Measurements from ENCODE around the gene RAD51AP2.
"Not testable (repeated sequence)": the region's sequence is repeated elsewhere in the genome, so short reads cannot be mapped to it uniquely, and the experiment has no call there.

Gene RAD51AP2

DNA sequence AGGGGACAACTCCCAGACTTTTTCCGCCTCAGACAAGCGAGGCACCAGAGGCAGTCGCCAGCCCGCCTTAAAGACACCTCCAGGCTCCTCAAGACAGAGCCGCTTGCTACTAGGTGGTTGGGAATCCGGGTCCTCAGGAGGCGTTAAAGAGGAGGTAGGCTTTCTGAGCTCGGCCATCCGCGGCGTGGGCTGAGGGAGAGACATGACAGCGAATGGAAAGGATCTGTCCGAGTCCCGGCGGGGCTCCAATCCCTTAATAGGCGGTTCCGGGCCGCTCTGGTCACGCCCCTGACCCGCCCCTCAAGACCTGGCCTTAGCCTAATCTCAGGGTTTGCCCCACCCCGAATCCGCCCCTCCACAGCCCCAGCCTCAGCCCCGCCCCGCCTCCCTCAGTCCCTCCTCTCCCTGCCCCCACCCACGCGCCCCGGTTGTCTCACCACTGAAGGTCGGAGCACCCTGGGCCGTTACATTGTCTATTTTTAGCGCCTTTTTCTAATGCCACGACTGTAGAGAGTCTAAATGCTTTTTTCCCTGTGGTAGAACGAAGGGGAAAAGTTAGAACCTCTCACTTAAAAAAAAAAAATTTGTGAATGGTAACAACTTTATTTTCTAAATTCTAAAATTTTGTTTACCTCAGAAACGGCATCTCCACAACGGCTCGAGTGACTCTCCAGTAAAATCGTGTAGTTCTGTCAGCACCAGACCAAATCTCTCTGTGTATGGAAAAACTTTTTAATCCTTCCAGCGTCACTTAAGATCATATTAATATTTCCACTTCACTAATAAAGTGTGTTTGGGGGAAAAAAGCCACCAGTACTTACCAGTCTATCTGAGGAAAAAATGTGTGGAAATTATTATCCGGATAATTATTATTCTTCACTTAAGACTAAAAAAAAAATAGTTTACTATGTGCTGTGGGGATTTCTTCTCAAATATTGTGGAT lies at the start of gene RAD51AP2:
Gene RAD51AP2, minus strand, starts transcription at position 229 of the 943 bp plus-strand sequence. Its CDS starts 25 bp downstream, at position 204.
- DNase-seq, result peak; percentile 52

GRCh38 chr2:17565726-17566125 lies 47.5 kb upstream of the RAD51AP2 start:
- DNase-seq, result not testable (repeated sequence)

- DNase-seq, result no peak
Measured at GRCh38 chr2:17558878-17559277, 40.6 kb upstream of the RAD51AP2 start.

DNA sequence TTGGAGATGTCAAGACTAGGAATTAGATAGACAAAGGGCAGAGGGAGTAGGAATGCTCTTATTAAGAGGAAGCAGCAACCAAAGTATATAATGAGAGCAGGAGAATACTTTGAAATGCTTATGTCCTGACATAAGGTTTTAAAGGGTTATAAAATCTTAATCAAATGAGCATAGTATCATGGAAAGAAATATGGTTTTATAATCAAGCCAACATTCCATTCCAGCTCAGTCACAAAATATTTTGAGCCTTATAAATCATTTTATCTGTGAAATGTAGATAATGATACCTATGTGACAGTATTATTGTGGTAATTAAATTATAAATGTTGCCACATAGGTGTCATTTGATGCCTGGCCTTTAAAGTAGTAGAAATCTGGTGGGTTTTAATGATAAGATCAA lies 39.8 kb upstream of the RAD51AP2 start:
- DNase-seq, result no peak

GRCh38 chr2:17557596-17557995 lies 39.4 kb upstream of the RAD51AP2 start:
- no peak for DNase-seq

DNA sequence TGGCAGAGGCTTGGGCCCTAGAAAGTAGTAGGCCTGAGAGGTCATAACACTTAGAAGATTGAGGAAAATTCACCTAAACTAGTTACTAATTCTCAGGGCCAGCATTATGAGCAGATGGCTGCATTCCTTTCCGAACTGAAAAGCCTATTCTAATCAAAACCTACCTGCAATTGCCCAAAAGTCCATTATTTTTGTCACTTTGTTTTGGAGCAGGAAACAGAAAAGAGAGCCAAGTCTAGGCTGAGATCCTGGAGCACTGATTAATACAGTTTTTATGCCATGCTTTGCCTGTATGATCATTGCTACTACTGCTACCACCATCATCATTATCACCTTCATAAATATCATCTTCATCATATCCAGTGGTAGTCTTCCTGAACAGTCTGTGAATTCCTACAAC lies 36.9 kb upstream of the RAD51AP2 start:
- DNase-seq, result no peak

- no peak for DNase-seq
Measured at GRCh38 chr2:17550907-17551306, 32.7 kb upstream of the RAD51AP2 start.

- DNase-seq, result no peak
Measured at GRCh38 chr2:17547737-17548136, 29.5 kb upstream of the RAD51AP2 start.

DNA sequence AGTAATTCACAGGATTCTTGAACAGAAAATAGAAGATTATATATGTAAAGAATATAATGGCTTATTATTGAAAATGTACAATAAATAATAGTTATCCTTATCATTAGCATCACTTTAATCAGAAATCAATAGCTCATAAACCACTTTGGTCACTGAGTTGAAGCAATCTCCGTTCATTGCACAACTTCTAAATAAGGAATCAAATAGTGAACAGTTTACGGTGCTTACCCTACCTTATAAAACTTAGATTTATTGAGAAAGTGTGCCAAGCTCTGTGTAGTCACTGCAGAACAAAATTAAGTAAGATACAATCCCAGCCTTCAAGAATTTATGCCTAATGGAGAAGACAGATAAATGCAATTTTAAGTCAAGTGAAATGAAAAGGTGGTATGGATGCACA lies 29.0 kb upstream of the RAD51AP2 start:
- no peak for DNase-seq

- DNase-seq, result no peak
Measured at GRCh38 chr2:17545680-17546613, 27.7 kb upstream of the RAD51AP2 start.

- DNase-seq, result no peak
Measured at GRCh38 chr2:17544256-17544655, 26.0 kb upstream of the RAD51AP2 start.

DNA sequence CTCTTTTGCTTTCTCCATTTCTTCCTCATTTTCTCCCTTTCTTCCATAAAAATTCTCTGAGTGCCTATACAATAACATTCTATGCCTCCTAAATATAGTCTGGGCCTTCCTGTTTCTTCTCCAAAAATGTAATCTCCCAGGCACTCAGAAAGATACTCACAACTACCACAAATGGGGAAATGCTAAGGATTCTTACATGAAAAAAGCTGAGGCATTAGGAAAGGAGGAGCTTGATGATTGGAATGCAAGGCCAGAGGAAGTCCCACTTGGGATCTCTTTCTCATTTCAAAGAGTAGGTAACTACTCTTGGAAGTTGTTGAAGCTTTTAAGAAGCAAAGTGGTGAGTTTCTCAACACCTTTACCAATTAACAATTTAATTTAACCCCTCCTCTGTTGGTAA lies 25.6 kb upstream of the RAD51AP2 start:
- no peak for DNase-seq

DNA sequence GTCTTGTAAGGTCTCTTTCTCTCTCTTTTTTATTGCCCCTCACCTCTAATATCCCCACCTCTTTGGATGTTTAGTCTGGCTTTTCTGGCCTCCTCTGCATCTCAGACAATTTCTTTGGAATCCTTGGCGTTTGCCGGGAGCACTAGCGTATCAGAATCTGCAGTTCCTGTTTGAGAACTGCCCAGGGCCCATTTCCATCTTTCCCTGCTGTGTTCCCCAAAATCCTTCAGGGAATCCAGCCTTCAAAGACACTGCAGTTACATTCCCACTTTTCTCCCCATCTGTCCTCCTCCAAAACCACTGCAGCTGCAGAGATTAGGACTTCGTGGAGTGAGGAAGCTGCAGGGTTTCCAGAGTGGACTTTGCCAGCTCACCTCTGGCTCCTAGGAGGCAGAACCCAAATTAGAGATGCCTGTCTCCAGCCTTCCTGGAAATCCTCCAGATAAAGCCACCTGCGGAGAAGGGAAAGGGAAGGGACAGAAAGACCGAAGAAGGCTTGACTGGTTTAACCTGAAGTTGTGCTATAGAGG lies 25.0 kb upstream of the RAD51AP2 start:
- DNase-seq, result no peak

DNA sequence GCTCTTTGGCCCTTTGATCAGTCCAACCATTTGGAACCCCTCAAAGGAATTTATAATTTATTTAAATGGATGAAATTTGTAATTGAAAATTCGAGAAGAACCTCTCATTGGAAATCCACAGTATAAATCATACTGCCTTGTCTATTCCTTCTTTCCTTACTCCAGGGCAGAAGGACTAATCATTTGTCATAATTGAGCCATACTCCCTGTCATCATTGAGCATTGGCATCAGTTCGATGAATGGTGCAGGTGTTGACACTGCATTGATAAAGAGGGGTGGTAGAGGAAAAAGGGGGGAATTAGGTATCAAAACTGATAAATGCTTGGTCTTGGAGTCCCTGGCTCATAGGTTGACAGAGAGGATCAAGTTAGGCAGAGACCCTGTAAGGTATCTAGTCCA lies 24.2 kb upstream of the RAD51AP2 start:
- DNase-seq, result no peak

GRCh38 chr2:17541531-17541950 lies 23.3 kb upstream of the RAD51AP2 start:
- no peak for DNase-seq

DNA sequence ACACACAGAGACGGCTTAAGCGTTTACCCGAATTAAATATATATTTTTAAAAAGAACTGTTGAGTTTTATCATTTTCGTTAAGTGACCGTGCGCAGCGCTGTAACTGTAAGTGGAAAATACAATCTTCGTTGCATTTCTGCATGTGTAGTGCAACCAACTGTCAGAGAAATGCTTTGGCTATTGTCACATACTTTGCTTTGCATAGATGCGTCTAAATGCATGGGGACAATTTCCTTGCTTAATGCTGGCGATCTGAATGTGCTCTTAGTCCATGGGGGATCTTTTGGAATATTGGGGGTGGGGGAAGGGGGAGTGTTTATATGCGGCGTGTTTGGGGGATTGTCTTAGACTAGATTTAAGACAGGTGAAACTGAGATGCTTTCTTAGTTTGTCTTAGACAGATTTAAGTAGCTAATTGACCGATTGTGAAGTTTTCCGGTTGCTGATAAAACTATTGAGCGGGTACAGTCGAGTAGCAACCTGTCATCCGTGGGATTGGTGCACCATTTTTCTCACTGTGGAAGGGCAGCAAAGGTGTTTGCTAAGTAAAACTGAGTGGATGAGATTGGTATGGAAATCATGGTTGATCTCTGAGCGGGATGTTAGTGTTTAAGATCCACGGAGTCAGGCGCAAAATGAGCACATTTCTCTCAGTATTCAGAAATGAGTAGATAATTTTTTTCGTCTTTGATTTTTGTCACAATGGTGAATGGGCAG lies 22.7 kb upstream of the RAD51AP2 start:
- no peak for DNase-seq

DNA sequence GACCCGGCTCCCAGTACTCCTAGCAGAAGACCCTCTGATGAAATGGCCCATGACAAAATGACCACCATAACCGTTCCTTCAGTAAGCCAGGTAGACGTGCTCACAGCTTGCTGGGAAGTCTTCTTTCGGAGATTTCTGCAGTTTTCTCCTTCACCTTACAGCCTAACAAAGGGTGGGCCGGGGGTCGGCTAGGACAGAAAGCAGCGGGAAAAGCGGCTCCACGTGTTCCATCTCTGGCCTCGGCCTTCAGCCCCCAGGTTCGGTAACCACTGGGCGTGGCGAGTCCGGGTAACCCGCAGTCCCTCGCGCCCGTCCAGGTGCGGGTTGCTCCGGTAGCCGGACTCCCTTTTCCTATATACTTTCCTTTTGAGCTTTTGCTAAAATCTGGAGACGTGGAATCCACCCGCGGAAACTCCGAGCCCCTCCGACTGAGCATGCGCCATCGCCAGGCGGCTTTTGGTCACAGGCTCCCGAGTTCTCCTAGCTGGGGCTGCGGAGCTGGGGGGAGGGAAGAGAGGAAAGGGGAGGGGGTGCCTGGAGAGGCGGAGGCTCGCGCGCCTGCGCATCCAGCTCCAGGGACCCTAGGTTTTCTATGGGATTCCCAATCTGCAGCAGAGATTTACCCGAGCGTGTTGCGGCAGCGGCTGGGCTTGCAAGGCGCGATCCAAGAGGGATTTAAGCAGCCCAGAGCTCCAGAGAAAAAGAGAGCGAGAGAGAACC lies 22.0 kb upstream of the RAD51AP2 start, which contains the start of gene VSNL1:
Gene VSNL1, plus strand, starts transcription at position 604 of the 720 bp plus-strand sequence. CDS start 51,379 bp downstream, outside the sequence.
- DNase-seq, result peak; percentile 1

GRCh38 chr2:17539611-17540092 lies 21.4 kb upstream of the RAD51AP2 start:
- DNase-seq, result no peak

GRCh38 chr2:17538844-17539554 lies 20.8 kb upstream of the RAD51AP2 start:
- DNase-seq, result peak; percentile 5

- no peak for DNase-seq
Measured at GRCh38 chr2:17538022-17538843, 20.0 kb upstream of the RAD51AP2 start.
